Fibroblast of pulmonary artery (primary cell): ENCODE data around the gene IQSEC1.
A peak's percentile ranks its signal among the peaks of the same experiment; 100 is the strongest.

Experiments
- DNase-seq: peaks from one replicate; pipeline ENCODE4 v3.0.0-alpha.2; 2010; ENCODE audit warnings: low read depth
- H3K4me3 ChIP-seq: replicated peaks from 2 replicates; pipeline ENCODE4 v1.5.1; 2011; ENCODE audit warnings: low read depth, mild to moderate bottlenecking, control low read depth, low read length, moderate library complexity
- TF ChIP-seq, protein P1 (sequence below): IDR thresholded peaks from 2 replicates; pipeline ENCODE4 v1.5.1; 2011; ENCODE audit warnings: mild to moderate bottlenecking, control low read depth, low read length, inconsistent platforms; ENCODE audit errors: missing control alignments

Gene IQSEC1

DNA sequence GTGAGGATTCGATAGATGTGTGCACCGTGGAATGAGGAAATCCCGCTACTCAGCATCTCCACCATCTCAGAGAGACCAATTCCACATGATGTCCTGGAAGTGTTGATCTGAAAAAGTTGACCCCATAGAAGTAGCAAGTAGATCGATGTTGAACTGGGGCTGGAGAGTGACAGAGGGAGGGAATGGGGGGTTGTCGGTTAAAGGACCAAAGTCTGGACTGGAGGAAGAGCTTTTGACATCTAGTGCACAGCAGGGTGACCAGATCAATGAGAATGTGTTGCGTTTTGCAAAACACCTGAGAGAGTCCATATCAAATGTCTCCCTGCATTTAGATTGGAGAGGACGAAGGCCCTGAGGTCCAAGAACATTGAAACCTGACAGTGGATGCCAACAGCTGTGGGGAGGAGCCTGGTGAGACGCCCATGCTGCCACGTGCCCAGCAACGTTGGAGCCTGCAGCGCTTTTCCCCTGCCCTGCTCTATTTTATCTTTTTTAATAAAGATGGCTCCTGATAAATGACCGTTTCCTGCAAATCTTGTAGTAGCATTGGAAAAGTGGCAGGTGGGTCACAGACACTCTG lies 201.7 kb downstream of the IQSEC1 start:
- no peak for DNase-seq
- no peak overlapping the region for H3K4me3 ChIP-seq
- TF ChIP-seq, protein P1, sequence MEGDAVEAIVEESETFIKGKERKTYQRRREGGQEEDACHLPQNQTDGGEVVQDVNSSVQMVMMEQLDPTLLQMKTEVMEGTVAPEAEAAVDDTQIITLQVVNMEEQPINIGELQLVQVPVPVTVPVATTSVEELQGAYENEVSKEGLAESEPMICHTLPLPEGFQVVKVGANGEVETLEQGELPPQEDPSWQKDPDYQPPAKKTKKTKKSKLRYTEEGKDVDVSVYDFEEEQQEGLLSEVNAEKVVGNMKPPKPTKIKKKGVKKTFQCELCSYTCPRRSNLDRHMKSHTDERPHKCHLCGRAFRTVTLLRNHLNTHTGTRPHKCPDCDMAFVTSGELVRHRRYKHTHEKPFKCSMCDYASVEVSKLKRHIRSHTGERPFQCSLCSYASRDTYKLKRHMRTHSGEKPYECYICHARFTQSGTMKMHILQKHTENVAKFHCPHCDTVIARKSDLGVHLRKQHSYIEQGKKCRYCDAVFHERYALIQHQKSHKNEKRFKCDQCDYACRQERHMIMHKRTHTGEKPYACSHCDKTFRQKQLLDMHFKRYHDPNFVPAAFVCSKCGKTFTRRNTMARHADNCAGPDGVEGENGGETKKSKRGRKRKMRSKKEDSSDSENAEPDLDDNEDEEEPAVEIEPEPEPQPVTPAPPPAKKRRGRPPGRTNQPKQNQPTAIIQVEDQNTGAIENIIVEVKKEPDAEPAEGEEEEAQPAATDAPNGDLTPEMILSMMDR = no peak

DNA sequence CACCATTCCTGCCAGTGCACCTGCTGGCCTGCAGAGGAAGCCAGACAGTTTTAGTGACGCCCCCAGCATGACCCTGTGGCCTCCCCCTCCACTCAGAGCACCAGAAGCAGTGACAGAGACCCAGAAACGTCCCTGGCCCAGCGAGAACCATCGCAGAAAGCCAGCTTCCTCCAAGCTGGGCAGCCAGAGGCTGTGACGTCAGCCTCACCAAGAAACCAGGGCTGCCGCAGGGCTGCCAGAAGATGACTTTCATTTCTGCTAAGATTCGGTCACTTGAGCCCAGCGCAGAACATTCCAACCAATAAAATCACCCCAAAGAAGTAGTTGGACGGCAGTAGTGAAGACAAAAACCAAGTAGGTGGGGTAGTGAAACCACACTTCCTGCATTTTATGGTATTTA lies 202.3 kb downstream of the IQSEC1 start:
- no peak overlapping the region for H3K4me3 ChIP-seq
- TF ChIP-seq, protein P1 = no peak
- no peak for DNase-seq

DNA sequence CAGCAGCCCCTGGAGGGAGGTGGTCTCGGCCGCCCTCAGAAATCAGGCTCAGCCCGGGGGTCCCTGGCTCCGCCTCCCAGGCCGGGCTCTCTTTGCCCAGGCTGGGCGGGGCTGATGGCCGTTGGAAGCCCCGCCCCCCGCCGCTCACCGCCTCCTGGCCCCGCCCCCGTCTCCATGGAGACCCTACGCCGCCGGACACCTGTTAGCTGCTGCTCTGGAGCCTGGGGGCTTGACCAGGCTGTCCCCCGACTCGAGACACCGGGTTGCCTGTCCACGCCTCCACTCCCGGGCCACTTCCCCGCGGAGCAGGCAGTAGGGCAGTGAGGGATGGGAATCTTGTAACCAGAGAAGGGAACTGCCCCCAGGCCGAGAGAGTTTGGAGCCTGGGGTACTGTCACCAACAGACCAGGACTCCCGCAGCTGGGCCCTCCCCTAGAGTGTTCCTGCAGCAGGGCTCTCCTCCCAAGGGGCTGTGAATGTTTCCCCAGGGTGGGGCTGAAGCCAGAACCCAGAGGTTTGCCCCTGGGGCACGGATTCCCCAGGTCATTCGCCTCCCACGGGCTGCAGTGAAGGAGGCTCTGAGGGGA lies 204.1 kb downstream of the IQSEC1 start:
- no peak overlapping the region for H3K4me3 ChIP-seq
- no peak for DNase-seq

DNA sequence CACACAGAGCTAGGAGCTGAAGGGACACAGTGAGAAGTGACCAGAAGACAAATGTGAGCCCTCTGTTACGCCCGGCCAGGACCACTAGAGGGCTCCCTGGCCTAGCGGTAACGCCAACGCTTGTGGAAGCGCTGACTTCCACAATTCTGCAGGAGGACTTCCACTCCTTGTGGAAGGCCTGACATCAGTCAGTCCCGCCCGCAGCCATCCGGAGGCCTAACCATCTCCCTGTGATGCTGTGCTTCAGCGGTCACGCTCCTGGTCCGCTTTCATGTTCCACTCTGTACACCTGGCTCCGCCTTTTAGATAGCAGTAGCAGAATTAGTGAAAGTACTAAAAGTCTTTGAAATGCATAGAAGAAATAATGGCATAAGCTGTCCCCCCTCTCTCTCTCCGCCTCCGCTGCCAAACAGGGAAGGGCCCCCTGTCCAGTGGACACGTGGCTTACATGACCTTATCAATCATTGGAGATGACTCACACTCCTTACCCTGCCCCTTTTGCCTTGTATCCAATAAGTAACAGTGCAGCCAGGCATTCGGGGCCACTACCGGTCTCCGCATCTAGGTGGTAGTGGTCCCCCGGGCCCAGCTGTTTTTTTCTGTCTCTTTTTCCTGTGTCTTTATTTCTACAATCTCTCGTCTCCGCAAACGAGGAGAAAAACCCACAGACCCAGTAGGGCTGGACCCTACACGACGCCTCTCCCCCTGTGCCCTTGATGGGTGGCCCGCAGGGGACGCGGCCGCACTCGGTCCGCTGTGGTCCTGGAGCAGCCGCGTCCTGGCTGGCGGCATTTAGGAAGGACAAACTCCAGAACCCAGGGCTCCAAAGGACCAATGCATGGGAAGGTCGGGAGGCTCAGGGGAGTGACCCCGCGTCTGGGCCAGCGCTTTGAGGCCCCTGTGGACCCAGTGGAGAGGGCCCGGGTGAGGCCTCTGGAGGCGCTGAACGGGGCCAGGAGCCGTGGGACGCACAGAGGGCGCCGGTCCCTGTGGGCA lies 204.9 kb downstream of the IQSEC1 start:
- peak; percentile 90 for DNase-seq
- TF ChIP-seq, protein P1 = peak; percentile 91
- no peak overlapping the region for H3K4me3 ChIP-seq

More for the DNA sequence above, 204.1 kb downstream of the IQSEC1 start:
- TF ChIP-seq, protein P1 = no peak

DNA sequence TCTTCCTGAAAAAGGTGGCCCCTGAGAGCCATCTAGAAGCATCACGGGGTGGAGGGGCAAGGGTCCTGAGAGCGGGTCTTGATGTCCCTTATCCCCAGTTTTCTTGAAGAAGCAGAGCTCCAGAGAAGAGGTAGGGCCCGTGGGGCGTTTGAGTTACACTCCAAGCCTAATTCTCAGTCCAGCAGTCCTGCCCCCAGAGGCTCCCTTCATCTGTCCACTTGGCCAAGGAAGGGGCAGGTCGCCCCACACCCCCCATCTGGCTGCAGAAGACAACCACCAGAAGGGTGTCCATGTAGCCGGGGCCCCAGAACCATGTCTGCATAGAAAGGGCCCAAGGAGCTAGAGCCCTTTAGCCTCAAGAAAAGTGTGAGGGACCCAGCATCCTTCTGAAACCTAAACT lies 206.4 kb downstream of the IQSEC1 start:
- no peak overlapping the region for H3K4me3 ChIP-seq
- DNase-seq = no peak
- TF ChIP-seq, protein P1 = no peak

DNA sequence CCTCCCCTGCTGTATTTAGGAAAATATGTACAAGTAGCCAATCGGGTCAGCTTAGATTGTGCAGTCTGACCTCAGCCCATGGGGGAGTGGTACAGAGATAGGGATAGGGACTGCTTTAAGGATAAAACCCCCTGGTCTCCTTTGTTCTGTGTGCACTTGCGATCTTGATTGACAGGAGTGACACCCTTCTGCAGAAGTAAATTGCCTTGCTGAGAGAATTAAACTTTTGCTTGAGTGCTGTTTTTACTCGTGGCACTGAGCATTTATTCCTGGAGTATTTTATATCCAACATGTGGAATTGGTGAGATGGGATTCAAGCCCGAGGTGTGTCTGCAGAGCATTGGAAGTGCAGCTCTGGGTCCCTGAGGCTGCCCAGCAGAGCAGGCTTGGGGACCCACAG lies 208.0 kb downstream of the IQSEC1 start:
- no peak overlapping the region for H3K4me3 ChIP-seq
- no peak for DNase-seq
- TF ChIP-seq, protein P1 = no peak
